Pancreas (tissue), 10 donors: ENCODE measurements around the gene DDHD1. TPM values are rescaled to one million over a fixed set of nuclear protein-coding genes. Genes with fewer than 3 reads are reported as not detected.

Experiments used
- ATAC-seq, 4 donors: fragments of 200-7000 bp; cut with Tn5 transposase; one replicate each; pipeline versions ENCODE4 v1.8.0 to v1.9.1; 2020; ENCODE audit warnings: mild to moderate bottlenecking in 4 of 4, moderate library complexity in 4 of 4
- DNase-seq, 6 donors: peaks; one replicate each; pipeline ENCODE4 v3.0.0-alpha.2; 2020
- FAIRE-seq: peaks from 2 replicates; lab custom pipeline; 2012; peaks lifted over from hg19 to GRCh38; lab: Jason Lieb, UNC
- H3K27ac ChIP-seq, 4 donors: fragments of 200-600 bp; sonication (generic); 1 replicate in 3 of 4; 2 replicates in 1 of 4; pipeline versions ENCODE4 v1.5.0 to v1.8.0; 2020
- H3K27me3 ChIP-seq, 4 donors: fragments of 200-600 bp; one replicate each; pipeline ENCODE4 v1.8.0; 2021
- H3K36me3 ChIP-seq, 3 donors: fragments of 200-600 bp; sonication (generic) in 1 of 3; one replicate each; pipeline versions ENCODE4 v1.5.0 to v1.8.0; 2020 to 2021
- H3K4me1 ChIP-seq, 3 donors: fragments of 200-600 bp; one replicate each; pipeline ENCODE4 v1.8.0; 2021
- H3K4me3 ChIP-seq, 4 donors: fragments of 200-600 bp; sonication (generic) in 2 of 4; one replicate each; pipeline versions ENCODE4 v1.5.0 to v1.8.0; 2020 to 2021
- H3K9me3 ChIP-seq, 4 donors: fragments of 200-600 bp; one replicate each; pipeline ENCODE4 v1.8.0; 2021
- WGBS, 2 donors: extraction: QIAGEN DNeasy Blood & Tissue Kit; methylation state at CpG; one replicate each; pipeline ENCODE4 v1.1.7; 2013; 5-methylcytosine and 5-hydroxymethylcytosine counted together
- intact Hi-C, 3 donors: fragments of 100-400 bp; cut with DNase I; formaldehyde crosslinking; loops; one replicate each; pipeline versions ENCODE4 v1.11.1 to v1.14.2; 2022
- polyA plus RNA-seq, 2 donors: library from polyadenylated mRNA; stranded (reverse); fragments of 200-250 nt; gene quantifications; one replicate each; pipeline ENCODE4 v1.2.3, GENCODE V29; 2013
- total RNA-seq, 6 donors: library from RNA; stranded (reverse); fragmentation: NEBNext Ultra II Directional in 4 of 6; extraction: Animal tissue kit (Norgen Biotek cat#: 25700) in 4 of 6; gene quantifications; one replicate each; pipeline versions ENCODE4 v1.2.1 to v1.2.4, GENCODE V29; 2021 to 2023
- TF ChIP-seq, protein P1 (sequence below), 4 donors: fragments of 200-600 bp; sonication (generic) in 3 of 4; IDR thresholded peaks; one replicate each; pipeline versions ENCODE4 v1.5.0 to v1.8.0; 2021; ENCODE audit warnings: antibody characterized with exemption in 4 of 4
- donor health status: healthy with polysubstance abuse.
- donor health status: DM: no; HTN: no; CAD: no; lungs with moderate emphysema.
- donor health status: DM: no; HTN: no; CAD: no.
- donor health status: control.
- donor health status: control.
- donor health status: Bipolar disorder and iron deficiency.
- donor health status: DM: yes; HTN: yes; CAD: no.
- donor health status: DM: no; HTN: no; CAD: no.
- donor health status: DM: no; HTN: no; CAD: no.
- donor health status: DM: yes; HTN: yes; CAD: no.

DDHD1 gene
- total and polyA plus RNA-seq, 8 donors = 3.5 to 6.9 (median 4.7) TPM

DNA sequence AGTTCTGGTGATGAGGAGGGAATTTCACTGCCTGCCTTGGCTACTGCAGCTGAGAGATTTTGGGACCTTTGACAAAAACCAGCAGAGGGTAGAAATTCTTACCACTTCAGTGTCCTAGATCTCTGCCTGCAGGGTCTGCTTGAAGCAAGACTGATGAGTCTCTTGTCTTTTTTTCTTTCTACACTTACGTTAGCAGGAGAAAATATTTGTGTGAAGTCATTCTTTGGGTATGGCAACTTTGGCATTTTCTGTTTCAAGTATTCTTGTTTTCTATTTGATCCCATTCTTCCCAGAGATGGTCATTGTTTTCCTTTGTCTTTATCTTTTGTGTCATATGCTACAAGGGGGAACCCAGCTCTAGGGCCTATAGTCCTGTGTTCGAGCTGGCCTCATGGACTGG, 136.6 kb downstream of the DDHD1 start:
- no peak for ATAC-seq
- H3K27ac ChIP-seq = no peak overlapping the region
- H3K4me3 ChIP-seq = no peak overlapping the region
- intact Hi-C loops = no loop called here
- TF ChIP-seq, protein P1, sequence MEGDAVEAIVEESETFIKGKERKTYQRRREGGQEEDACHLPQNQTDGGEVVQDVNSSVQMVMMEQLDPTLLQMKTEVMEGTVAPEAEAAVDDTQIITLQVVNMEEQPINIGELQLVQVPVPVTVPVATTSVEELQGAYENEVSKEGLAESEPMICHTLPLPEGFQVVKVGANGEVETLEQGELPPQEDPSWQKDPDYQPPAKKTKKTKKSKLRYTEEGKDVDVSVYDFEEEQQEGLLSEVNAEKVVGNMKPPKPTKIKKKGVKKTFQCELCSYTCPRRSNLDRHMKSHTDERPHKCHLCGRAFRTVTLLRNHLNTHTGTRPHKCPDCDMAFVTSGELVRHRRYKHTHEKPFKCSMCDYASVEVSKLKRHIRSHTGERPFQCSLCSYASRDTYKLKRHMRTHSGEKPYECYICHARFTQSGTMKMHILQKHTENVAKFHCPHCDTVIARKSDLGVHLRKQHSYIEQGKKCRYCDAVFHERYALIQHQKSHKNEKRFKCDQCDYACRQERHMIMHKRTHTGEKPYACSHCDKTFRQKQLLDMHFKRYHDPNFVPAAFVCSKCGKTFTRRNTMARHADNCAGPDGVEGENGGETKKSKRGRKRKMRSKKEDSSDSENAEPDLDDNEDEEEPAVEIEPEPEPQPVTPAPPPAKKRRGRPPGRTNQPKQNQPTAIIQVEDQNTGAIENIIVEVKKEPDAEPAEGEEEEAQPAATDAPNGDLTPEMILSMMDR (IDR thresholded peaks at IDR 0.05) = no peak
- FAIRE-seq = no peak
- WGBS, 2 donors = 78 to 84% methylated on average over 2 of the region's 2 CpGs
- no peak for DNase-seq
- H3K36me3 ChIP-seq = no peaks in the 10 kb centered on the region
- H3K9me3 ChIP-seq = no peaks in the 10 kb centered on the region
- no peaks in the 10 kb centered on the region for H3K27me3 ChIP-seq
- no peaks in the 10 kb centered on the region for H3K4me1 ChIP-seq

DNA sequence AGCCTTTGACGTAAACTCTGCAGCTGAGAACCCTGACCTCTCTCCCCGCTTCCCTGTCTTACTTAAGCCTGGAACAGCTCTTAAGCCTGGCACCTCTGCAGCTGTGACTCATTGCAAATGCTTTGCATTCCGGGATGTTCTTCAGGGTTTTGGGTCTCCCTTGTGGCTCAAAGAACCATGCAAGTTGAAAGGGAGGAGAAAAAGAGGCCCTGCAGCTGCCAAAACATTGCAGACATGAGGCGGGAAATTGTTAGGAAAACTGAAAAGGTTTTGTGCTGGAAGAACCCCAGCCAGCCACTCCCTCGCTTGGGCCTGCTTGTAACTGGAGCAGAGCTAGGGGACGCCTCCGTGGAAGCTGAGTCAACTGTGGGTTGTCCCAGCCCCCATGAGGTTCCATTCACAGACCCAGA, 142.1 kb downstream of the DDHD1 start:
- Histone ChIP-seq H3K27me3 (no peaks in the 10 kb centered on the region), H3K4me1 (no peaks in the 10 kb centered on the region), H3K27ac (no peak overlapping the region), H3K4me3 (no peak overlapping the region), H3K9me3 (no peaks in the 10 kb centered on the region), H3K36me3 (no peaks in the 10 kb centered on the region)
- DNase-seq (peak in 3 of 6 donors; percentile 14 to 25 (median 20)), FAIRE-seq (no peak), ATAC-seq (peak in 3 of 4 donors; percentile 54 to 83 (median 78))
- WGBS, 2 donors = 70 to 80% methylated on average over 7 of the region's 7 CpGs
- TF ChIP-seq, protein P1 (IDR thresholded peaks at IDR 0.05) = no peak
- intact Hi-C loops = no loop called here

DNA sequence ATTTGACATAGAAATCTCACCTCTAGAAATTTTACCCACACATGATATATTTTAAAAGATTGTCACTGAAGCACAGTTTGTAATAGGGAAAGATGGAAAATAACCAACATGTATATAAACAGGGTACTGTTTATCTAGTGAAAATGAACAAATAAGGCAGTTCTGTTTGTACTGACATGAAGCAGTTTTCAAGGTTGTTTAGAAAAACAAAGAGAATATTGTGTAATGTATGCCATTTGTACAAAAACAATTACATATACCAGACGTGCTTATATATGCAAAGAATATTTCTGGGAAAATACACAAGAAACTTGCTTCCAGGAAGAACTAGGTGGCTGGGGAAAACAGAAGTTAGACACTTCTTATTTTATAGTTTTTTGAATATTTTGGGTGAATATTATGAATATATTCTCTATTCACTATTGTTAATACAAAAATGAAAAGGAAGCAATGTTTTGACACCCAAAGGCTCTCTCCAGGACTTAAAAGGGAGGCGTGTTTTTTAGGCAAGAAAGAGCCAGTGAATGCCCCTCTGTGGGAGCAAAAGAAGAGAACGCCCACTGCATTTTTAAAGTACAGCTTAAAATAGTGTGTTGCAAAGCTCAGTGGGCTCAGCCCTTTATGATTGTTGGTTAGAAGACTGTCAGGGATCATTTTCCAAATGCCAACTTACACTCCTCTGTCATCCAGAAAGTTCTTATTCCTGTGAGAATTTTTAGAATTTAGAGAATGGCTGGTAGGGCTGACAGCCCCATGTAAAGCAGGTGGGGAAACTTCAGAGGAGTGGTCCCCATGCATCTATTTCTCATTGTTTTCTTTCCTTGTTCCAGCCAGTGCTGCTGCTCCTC, 142.7 kb downstream of the DDHD1 start:
- Histone ChIP-seq H3K4me1 (no peaks in the 10 kb centered on the region), H3K27ac (peak overlapping the region in 1 of 4 donors; percentile 33), H3K36me3 (no peaks in the 10 kb centered on the region), H3K4me3 (no peak overlapping the region), H3K27me3 (no peaks in the 10 kb centered on the region), H3K9me3 (no peaks in the 10 kb centered on the region)
- intact Hi-C loops = no loop called here
- TF ChIP-seq, protein P1 (IDR thresholded peaks at IDR 0.05) = no peak
- FAIRE-seq (no peak), ATAC-seq (no peak), DNase-seq (no peak)
- WGBS, 2 donors = 62 to 70% methylated on average over 3 of the region's 3 CpGs

DNA sequence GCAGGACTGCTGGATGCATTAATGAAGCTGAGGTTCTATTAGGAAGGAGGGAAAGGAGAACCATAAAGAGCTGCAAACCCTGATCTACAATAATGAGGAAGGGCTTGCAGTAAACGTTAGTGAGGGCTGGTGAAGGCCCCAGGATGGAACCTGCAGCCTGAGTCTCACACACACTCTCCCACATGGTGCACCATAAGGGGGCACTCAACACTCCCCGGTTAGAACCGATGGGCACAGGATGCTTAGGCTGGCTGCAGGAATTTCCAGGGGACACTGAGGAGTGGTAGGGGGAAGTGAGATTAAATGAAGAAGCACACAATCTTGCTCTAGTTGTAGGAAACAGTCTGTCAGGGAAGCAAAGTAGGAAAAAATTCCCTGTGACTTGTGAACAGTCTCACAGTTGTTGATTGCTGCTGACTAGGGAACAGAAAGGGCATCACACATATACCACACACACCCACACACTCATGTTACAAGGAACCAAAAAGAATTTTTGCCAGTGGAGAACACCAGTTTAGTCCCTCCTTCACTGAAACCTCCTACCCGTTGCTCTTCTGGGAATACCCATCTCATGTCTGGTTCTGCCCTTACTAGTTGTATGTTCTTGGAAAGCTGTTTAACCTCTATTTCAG, 146.1 kb downstream of the DDHD1 start:
- DNase-seq (no peak), FAIRE-seq (no peak), ATAC-seq (no peak)
- Histone ChIP-seq H3K36me3 (no peaks in the 10 kb centered on the region), H3K9me3 (no peaks in the 10 kb centered on the region), H3K27ac (no peak overlapping the region), H3K27me3 (no peaks in the 10 kb centered on the region), H3K4me1 (no peaks in the 10 kb centered on the region), H3K4me3 (no peak overlapping the region)
- intact Hi-C loops = no loop called here
- WGBS, 2 donors = 59 to 63% methylated on average over 4 of the region's 4 CpGs
- TF ChIP-seq, protein P1 (IDR thresholded peaks at IDR 0.05) = no peak

DNA sequence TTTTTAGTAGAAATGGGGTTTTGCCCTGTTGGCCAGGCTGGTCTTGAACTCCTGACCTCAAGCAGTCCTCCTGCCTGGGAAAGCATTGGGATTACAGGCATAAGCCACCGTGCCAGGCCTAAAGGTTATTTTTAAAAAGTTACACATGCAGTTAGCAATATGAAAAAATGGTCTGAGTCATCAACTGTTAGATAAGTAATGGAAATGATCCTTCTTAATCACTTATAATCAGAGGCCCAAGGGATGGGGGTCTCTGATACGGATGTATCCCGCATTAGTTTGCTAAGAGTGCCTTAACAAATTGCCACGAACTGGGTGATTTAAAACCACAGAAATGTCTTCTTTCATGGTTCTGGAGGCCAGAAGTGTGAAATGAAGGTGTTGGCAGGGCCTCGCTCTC, 148.1 kb downstream of the DDHD1 start:
- no peaks in the 10 kb centered on the region for H3K9me3 ChIP-seq
- no peaks in the 10 kb centered on the region for H3K36me3 ChIP-seq
- H3K27ac ChIP-seq = no peak overlapping the region
- TF ChIP-seq, protein P1 (IDR thresholded peaks at IDR 0.05) = no peak
- intact Hi-C loops = no loop called here
- H3K4me1 ChIP-seq = no peaks in the 10 kb centered on the region
- FAIRE-seq (no peak), DNase-seq (no peak), ATAC-seq (no peak)
- H3K27me3 ChIP-seq = no peaks in the 10 kb centered on the region
- 89 to 99% methylated on average over 5 of the region's 5 CpGs for WGBS, 2 donors
- H3K4me3 ChIP-seq = no peak overlapping the region
